ENCODE results near the gene VNN1.
"Not testable (repeated sequence)": the region's sequence is repeated elsewhere in the genome, so short reads cannot be mapped to it uniquely, and the experiment has no call there.

VNN1 gene

GRCh38 chr6:132686531-132686930 is 27.3 kb downstream of the VNN1 start:
- no peak for DNase-seq (ENCODE audit: low read depth, low spot score)
- ChIA-PET CTCF (no interaction called here), POLR2A (no interaction called here)
- no peak for TF ChIP-seq CTCF (IDR thresholded peaks at IDR 0.05; ENCODE audit: insufficient read depth, low read length, missing control alignments)
- H3K4me3 ChIP-seq (ENCODE audit: low read depth, low read length) = no peak overlapping the region

DNA sequence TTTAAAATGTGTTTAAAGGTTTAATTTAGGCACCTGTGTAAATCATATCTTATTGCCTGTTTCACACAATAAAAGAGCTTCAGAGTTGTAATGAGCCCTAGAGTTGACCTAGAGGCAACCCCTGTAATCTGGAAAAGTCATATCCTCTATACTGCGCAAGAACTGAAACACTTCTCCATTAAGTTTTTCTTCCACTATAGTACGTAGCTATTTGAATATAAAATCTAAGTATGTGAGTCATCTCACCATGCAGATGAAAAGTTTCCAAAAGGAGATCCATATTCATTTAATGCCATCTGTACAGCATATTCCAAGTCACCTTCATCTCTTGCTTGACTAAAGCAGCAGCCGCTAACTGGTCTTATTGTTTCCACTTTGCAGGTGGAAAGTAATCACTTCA is 28.8 kb downstream of the VNN1 start:
- CTCF ChIA-PET = interaction anchor here (1.6 kb wide), 1 partner anchor 16 kb away, joined by 6 read pairs; no protein-coding TSS in a partner anchor
- TF ChIP-seq CTCF (IDR thresholded peaks at IDR 0.05; ENCODE audit: insufficient read depth, low read length, missing control alignments) = no peak
- no peak overlapping the region for H3K4me3 ChIP-seq (ENCODE audit: low read depth, low read length)
- DNase-seq (ENCODE audit: low read depth, low spot score) = no peak
- POLR2A ChIA-PET = no interaction called here

DNA sequence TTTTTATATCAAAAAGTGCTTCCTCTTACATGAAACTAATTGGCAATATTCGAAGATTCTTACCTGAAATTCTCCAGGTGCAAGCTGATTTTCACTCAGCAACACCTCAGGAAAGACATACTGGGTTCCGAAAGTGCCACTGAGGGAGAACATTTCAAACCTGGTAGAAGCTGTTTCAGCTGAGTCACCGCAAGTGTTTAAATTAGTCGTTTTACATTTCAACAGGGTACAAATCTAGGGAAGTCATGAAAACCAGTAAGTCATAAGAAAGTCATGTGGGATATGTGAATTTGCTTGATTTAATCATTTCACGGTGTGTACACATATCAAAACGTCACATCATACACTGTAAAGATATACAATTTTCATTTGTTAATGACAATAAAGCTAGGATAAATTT is 29.6 kb downstream of the VNN1 start:
- H3K4me3 ChIP-seq (ENCODE audit: low read depth, low read length) = no peak overlapping the region
- DNase-seq (ENCODE audit: low read depth, low spot score) = no peak
- ChIA-PET POLR2A (no interaction called here), CTCF (interaction anchor here (1.6 kb wide), 1 partner anchor 15 kb away, joined by 6 read pairs; no protein-coding TSS in a partner anchor)
- TF ChIP-seq CTCF (IDR thresholded peaks at IDR 0.05; ENCODE audit: insufficient read depth, low read length, missing control alignments) = no peak

- no peak overlapping the region for H3K4me3 ChIP-seq (ENCODE audit: low read depth, low read length)
- CTCF ChIA-PET = no interaction called here
- POLR2A ChIA-PET = no interaction called here
- no peak for DNase-seq (ENCODE audit: low read depth, low spot score)
- TF ChIP-seq CTCF (IDR thresholded peaks at IDR 0.05; ENCODE audit: insufficient read depth, low read length, missing control alignments) = no peak
Measured at GRCh38 chr6:132683543-132683942, 30.3 kb downstream of the VNN1 start.

GRCh38 chr6:132679094-132679493 is 34.8 kb downstream of the VNN1 start:
- POLR2A ChIA-PET; H3K4me3 ChIP-seq (ENCODE audit: low read depth, low read length); DNase-seq (ENCODE audit: low read depth, low spot score): not testable (repeated sequence)
- CTCF ChIA-PET = interaction anchor here (1.5 kb wide), 1 partner anchor 9 kb away, joined by 3 read pairs; no protein-coding TSS in a partner anchor

- CTCF ChIA-PET = no interaction called here
- no peak for DNase-seq (ENCODE audit: low read depth, low spot score)
- no peak overlapping the region for H3K4me3 ChIP-seq (ENCODE audit: low read depth, low read length)
- POLR2A ChIA-PET = no interaction called here
- TF ChIP-seq CTCF (IDR thresholded peaks at IDR 0.05; ENCODE audit: insufficient read depth, low read length, missing control alignments) = no peak
Measured at GRCh38 chr6:132675749-132676148, 38.1 kb downstream of the VNN1 start.

DNA sequence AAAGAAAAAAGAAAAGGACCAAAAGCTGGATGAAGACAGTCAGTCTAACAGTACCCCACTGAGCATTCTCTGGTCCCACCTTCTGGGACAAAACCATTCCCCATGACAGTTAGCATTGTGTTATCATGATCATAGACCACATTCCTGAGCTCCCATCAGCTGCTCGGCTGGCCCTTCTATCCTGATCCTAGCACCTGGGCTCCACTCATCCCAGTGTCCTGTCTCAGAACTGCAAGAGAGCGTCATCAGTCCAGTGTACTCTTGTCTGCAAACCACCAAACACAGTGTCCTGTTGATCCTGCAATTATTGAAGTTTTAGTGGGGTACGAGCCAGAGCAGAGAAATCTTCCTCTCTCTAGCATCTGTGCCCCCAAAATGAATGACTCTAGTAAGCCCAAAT is 38.9 kb downstream of the VNN1 start:
- CTCF ChIA-PET = interaction anchor here (0.9 kb wide), 1 partner anchor 8 kb away, joined by 3 read pairs; no protein-coding TSS in a partner anchor
- DNase-seq (ENCODE audit: low read depth, low spot score) = no peak

More for the DNA sequence above, 38.9 kb downstream of the VNN1 start:
- H3K4me3 ChIP-seq (ENCODE audit: low read depth, low read length) = no peak overlapping the region
- POLR2A ChIA-PET = no interaction called here
- no peak for TF ChIP-seq CTCF (IDR thresholded peaks at IDR 0.05; ENCODE audit: insufficient read depth, low read length, missing control alignments)
